BE2C (cell line): ENCODE data around the gene FAM47B.

Source experiments
- DNase-seq: peaks from one replicate; pipeline ENCODE4 v3.0.0-alpha.2; 2020
- H3K27me3 ChIP-seq: fragments of 250-450 bp; sonication (Bioruptor Pico); 2 replicates; pipeline ENCODE4 v1.5.1; 2020; ENCODE audit warnings: mild to moderate bottlenecking
- H3K36me3 ChIP-seq: fragments of 250-450 bp; sonication (Bioruptor Pico); 2 replicates; pipeline ENCODE4 v1.5.1; 2020; ENCODE audit warnings: mild to moderate bottlenecking
- H3K4me1 ChIP-seq: fragments of 250-450 bp; sonication (Bioruptor Pico); 2 replicates; pipeline ENCODE4 v1.5.1; 2020
- H3K4me3 ChIP-seq: 2 replicates; pipeline ENCODE4 v1.5.1; 2011; ENCODE audit warnings: low read depth, low read length
- H3K9me3 ChIP-seq: fragments of 250-450 bp; sonication (Bioruptor Pico); 2 replicates; pipeline ENCODE4 v1.5.1; 2020
- TF ChIP-seq, protein P1 (sequence below): IDR thresholded peaks from 2 replicates; pipeline ENCODE4 v1.5.1; 2012; ENCODE audit warnings: mild to moderate bottlenecking, low read depth, low read length

The FAM47B gene

GRCh38 chrX:34956916-34957315, 14.3 kb downstream of the FAM47B start:
- Histone ChIP-seq H3K27me3 (no peaks in the 10 kb centered on the region), H3K9me3 (no peaks in the 10 kb centered on the region), H3K4me1 (no peaks in the 10 kb centered on the region), H3K4me3 (no peak overlapping the region), H3K36me3 (no peaks in the 10 kb centered on the region)
- DNase-seq, result no peak
- TF ChIP-seq, protein P1, sequence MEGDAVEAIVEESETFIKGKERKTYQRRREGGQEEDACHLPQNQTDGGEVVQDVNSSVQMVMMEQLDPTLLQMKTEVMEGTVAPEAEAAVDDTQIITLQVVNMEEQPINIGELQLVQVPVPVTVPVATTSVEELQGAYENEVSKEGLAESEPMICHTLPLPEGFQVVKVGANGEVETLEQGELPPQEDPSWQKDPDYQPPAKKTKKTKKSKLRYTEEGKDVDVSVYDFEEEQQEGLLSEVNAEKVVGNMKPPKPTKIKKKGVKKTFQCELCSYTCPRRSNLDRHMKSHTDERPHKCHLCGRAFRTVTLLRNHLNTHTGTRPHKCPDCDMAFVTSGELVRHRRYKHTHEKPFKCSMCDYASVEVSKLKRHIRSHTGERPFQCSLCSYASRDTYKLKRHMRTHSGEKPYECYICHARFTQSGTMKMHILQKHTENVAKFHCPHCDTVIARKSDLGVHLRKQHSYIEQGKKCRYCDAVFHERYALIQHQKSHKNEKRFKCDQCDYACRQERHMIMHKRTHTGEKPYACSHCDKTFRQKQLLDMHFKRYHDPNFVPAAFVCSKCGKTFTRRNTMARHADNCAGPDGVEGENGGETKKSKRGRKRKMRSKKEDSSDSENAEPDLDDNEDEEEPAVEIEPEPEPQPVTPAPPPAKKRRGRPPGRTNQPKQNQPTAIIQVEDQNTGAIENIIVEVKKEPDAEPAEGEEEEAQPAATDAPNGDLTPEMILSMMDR, result no peak

- Histone ChIP-seq H3K27me3 (no peaks in the 10 kb centered on the region), H3K36me3 (no peaks in the 10 kb centered on the region), H3K4me3 (no peak overlapping the region), H3K9me3 (no peaks in the 10 kb centered on the region), H3K4me1 (no peaks in the 10 kb centered on the region)
- TF ChIP-seq, protein P1, result no peak
- DNase-seq, result no peak
Observed at GRCh38 chrX:34961662-34962061, 19.1 kb downstream of the FAM47B start.

- DNase-seq, result no peak
- Histone ChIP-seq H3K9me3 (no peaks in the 10 kb centered on the region), H3K36me3 (no peaks in the 10 kb centered on the region), H3K4me3 (no peak overlapping the region), H3K4me1 (no peaks in the 10 kb centered on the region), H3K27me3 (no peaks in the 10 kb centered on the region)
- TF ChIP-seq, protein P1, result no peak
Observed at GRCh38 chrX:34972206-34972605, 29.6 kb downstream of the FAM47B start.

DNA sequence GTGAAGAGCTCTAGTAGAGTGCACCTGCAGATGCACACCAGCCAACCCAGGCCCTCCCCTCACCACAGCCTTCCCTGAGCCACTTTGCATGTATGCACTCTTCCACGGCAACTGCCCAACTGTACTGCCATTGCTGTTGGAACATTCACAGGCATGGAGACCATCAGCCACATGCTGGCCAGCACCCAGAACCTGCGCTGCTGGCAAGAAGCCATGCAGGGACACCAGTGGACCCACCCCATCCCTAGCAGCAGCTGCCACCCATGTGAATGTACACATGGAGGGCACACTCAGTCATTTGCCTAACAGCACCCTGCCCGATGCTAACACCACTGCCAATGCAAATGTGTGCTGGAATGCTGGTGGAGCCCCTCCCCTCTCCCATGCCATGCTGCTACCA, 35.6 kb downstream of the FAM47B start:
- H3K4me1 ChIP-seq, result no peaks in the 10 kb centered on the region
- H3K36me3 ChIP-seq, result no peaks in the 10 kb centered on the region
- TF ChIP-seq, protein P1, result no peak
- no peak overlapping the region for H3K4me3 ChIP-seq
- no peak for DNase-seq
- no peaks in the 10 kb centered on the region for H3K9me3 ChIP-seq
- no peaks in the 10 kb centered on the region for H3K27me3 ChIP-seq

DNA sequence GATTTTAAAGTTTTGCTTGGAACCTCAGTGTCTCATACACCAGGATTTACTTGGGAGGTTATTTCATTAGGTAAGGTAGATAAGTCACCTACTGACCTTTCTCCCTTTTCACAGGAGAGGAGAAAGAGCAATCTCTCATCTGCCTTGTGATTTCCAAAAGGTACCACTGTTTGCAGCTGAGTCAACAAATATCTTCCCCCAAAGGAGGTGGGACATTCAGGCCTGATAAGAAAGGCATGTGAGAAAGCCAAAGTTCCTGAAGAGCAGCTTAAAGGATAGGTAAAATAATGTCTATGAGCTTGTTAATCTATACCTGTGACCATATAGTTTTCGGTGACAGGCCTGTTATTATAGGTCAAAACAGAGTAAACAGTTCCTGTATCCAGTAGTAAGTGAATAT, 45.0 kb downstream of the FAM47B start:
- H3K4me1 ChIP-seq, result no peaks in the 10 kb centered on the region
- no peaks in the 10 kb centered on the region for H3K9me3 ChIP-seq
- H3K36me3 ChIP-seq, result no peaks in the 10 kb centered on the region
- TF ChIP-seq, protein P1, result no peak
- no peaks in the 10 kb centered on the region for H3K27me3 ChIP-seq
- DNase-seq, result no peak
- no peak overlapping the region for H3K4me3 ChIP-seq
